ENCODE results near the gene RAPGEF5.

The RAPGEF5 gene

DNA sequence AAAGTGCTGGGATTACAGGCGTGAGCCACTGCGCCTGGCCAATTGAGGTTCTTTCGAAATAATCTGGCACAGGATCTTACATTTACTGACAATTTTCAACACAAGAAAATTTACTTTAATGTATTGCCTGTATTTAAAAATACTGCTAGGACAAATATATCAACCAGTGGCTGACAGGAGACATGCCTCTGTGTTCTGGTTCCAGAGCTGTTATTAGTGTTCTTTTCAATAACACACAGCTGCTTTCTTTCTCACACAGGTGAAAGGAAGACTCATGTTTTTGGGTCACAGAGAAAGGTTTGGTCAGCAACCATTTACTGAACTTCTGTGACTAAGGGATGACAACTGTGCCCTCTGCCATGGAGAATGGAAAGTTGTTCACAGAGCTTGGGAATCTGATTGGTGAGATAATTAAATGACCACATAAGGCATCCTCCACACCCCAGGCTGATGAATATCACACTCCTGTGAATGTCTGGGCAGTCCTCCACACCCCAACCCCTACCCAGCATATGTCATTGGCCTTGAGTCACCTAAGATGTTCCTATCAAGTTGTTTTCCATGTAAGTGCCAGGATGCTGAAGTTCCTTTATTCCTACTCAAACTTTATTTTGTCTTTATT, 180.1 kb downstream of the RAPGEF5 start:
- no peak overlapping the region for H3K27ac ChIP-seq (ENCODE audit: insufficient read depth, low read length, poor library complexity, severe bottlenecking)
- H3K36me3 ChIP-seq (ENCODE audit: control insufficient read depth, insufficient read depth, low read length) = no peaks in the 10 kb centered on the region
- H3K27me3 ChIP-seq (replicated peaks; ENCODE audit: control insufficient read depth, insufficient read depth, low read length, poor library complexity, severe bottlenecking) = no peaks in the 10 kb centered on the region
- no peak overlapping the region for H3K4me3 ChIP-seq (ENCODE audit: insufficient read depth, low read depth, low read length, poor library complexity, severe bottlenecking)
- no peak for DNase-seq
- H3K4me1 ChIP-seq (ENCODE audit: control insufficient read depth, insufficient read depth, low read length, poor library complexity, severe bottlenecking) = no peaks in the 10 kb centered on the region
- no peaks in the 10 kb centered on the region for H3K9me3 ChIP-seq (ENCODE audit: control insufficient read depth, low read length)

DNA sequence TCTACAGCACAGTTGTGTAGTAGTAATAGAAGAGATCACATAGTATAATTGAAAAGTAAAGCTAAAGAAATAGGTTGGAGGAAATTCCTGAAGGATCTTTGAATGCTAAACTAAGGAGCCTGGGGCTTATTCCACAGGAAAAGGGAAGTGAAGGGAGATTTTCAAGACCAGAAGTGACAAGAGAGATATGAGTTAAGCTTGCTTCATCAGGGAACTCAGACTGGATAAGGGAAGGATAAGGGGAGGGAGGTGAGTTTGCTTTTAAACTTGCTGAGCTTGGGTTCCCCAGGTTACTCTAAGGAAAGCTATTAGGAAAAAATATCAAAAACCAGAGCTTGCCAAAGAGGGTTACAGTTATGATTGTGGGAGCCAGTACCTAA, 182.4 kb downstream of the RAPGEF5 start:
- DNase-seq = no peak
- H3K27me3 ChIP-seq (replicated peaks; ENCODE audit: control insufficient read depth, insufficient read depth, low read length, poor library complexity, severe bottlenecking) = no peaks in the 10 kb centered on the region
- no peaks in the 10 kb centered on the region for H3K36me3 ChIP-seq (ENCODE audit: control insufficient read depth, insufficient read depth, low read length)
- H3K4me3 ChIP-seq (ENCODE audit: insufficient read depth, low read depth, low read length, poor library complexity, severe bottlenecking) = no peak overlapping the region
- H3K4me1 ChIP-seq (ENCODE audit: control insufficient read depth, insufficient read depth, low read length, poor library complexity, severe bottlenecking) = no peaks in the 10 kb centered on the region
- H3K27ac ChIP-seq (ENCODE audit: insufficient read depth, low read length, poor library complexity, severe bottlenecking) = no peak overlapping the region
- H3K9me3 ChIP-seq (ENCODE audit: control insufficient read depth, low read length) = no peaks in the 10 kb centered on the region

DNA sequence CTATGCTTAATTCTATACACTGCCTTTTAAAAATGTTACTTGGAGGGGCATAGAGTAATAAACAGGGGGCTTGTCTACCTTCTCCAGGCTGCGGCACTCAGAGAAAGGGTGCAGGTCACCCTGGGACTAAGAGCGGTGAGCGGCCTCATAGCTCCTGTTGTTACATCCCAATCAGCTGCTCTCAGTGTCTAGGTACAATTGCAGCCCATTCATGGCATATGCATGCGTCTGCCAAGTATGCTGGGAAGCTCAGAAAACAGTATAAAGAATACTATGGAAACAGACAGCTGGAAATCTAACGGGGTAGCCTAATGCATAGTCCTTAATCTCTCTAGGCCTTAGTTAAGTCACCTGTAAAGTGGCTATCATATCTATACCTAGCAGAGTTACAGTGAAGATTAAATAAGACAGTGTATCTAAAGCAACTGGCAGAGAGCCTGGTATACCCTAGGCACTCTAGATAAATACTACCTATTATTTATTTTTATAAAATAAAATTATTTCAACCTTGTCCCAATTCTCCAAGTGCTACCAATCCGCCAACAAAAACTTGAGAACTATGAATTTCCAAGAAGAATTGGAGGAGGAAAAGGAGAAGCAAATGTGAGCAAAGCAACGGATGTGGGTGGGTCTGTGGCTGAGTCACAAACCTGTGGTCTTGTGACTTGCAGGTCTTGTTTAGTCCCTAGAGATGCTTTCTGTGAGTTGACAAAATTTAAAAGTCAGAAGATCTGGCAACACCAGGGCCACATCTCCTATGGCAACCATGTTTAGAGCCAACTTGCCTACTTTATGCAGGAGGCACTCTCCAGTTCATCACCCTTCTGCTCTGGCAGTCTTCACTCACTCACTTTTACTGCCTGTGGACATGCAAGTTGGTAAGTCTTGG, 183.0 kb downstream of the RAPGEF5 start:
- no peak for DNase-seq
- Histone ChIP-seq H3K27ac (ENCODE audit: insufficient read depth, low read length, poor library complexity, severe bottlenecking) (no peak overlapping the region), H3K4me3 (ENCODE audit: insufficient read depth, low read depth, low read length, poor library complexity, severe bottlenecking) (no peak overlapping the region)

DNA sequence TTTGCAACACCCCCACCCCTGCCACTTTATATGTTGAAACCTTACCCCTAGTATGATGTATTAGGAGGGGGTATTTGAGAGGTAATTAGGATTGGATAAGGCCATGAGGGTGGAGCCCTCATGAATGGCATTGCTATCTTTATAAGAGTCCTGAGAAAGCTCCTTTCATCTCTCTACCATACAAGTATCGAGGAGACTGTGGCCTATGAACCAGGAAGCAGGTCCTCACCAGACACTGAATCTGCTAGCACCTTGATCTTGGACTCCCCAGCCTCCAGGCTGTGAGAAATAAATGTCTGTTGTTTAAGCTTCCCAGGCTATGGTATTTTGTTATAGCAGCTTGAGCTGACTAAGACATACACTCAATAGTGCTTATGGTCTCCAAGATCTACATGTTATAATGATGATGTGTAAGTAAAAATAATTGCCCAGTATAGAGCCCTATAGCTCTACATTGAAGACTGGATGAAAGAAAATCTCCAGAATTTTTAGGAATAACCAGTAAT, 188.8 kb downstream of the RAPGEF5 start:
- H3K27me3 ChIP-seq (replicated peaks; ENCODE audit: control insufficient read depth, insufficient read depth, low read length, poor library complexity, severe bottlenecking) = no peaks in the 10 kb centered on the region
- no peaks in the 10 kb centered on the region for H3K36me3 ChIP-seq (ENCODE audit: control insufficient read depth, insufficient read depth, low read length)
- no peak for DNase-seq
- no peaks in the 10 kb centered on the region for H3K9me3 ChIP-seq (ENCODE audit: control insufficient read depth, low read length)
- H3K4me1 ChIP-seq (ENCODE audit: control insufficient read depth, insufficient read depth, low read length, poor library complexity, severe bottlenecking) = no peaks in the 10 kb centered on the region
- H3K27ac ChIP-seq (ENCODE audit: insufficient read depth, low read length, poor library complexity, severe bottlenecking) = no peak overlapping the region
- no peak overlapping the region for H3K4me3 ChIP-seq (ENCODE audit: insufficient read depth, low read depth, low read length, poor library complexity, severe bottlenecking)

More for the DNA sequence above, 183.0 kb downstream of the RAPGEF5 start:
- H3K36me3 ChIP-seq (ENCODE audit: control insufficient read depth, insufficient read depth, low read length) = no peaks in the 10 kb centered on the region
- H3K27me3 ChIP-seq (replicated peaks; ENCODE audit: control insufficient read depth, insufficient read depth, low read length, poor library complexity, severe bottlenecking) = no peaks in the 10 kb centered on the region
- no peaks in the 10 kb centered on the region for H3K9me3 ChIP-seq (ENCODE audit: control insufficient read depth, low read length)
- no peaks in the 10 kb centered on the region for H3K4me1 ChIP-seq (ENCODE audit: control insufficient read depth, insufficient read depth, low read length, poor library complexity, severe bottlenecking)

DNA sequence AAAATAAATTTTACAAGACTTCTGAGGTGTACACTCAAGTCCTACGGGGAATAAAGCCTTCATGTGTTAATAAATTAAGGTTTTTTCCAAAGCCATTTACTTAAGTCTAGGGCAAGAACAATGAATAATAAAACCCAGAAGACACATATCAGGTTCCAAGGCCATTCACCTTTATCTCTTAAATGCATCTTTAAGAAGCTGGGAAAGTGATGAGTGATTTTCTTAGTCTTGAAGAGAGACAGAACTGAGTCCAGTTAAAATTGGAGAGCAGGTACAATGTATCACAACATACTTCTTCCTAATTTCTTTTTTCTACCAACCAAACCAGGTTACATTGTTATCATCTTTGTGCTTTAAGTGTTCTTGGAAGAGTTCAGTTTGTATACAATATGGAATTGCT, 189.5 kb downstream of the RAPGEF5 start:
- H3K9me3 ChIP-seq (ENCODE audit: control insufficient read depth, low read length) = no peaks in the 10 kb centered on the region
- H3K4me3 ChIP-seq (ENCODE audit: insufficient read depth, low read depth, low read length, poor library complexity, severe bottlenecking) = no peak overlapping the region
- H3K4me1 ChIP-seq (ENCODE audit: control insufficient read depth, insufficient read depth, low read length, poor library complexity, severe bottlenecking) = no peaks in the 10 kb centered on the region
- DNase-seq = no peak
- H3K36me3 ChIP-seq (ENCODE audit: control insufficient read depth, insufficient read depth, low read length) = no peaks in the 10 kb centered on the region
- H3K27ac ChIP-seq (ENCODE audit: insufficient read depth, low read length, poor library complexity, severe bottlenecking) = no peak overlapping the region
- H3K27me3 ChIP-seq (replicated peaks; ENCODE audit: control insufficient read depth, insufficient read depth, low read length, poor library complexity, severe bottlenecking) = no peaks in the 10 kb centered on the region

DNA sequence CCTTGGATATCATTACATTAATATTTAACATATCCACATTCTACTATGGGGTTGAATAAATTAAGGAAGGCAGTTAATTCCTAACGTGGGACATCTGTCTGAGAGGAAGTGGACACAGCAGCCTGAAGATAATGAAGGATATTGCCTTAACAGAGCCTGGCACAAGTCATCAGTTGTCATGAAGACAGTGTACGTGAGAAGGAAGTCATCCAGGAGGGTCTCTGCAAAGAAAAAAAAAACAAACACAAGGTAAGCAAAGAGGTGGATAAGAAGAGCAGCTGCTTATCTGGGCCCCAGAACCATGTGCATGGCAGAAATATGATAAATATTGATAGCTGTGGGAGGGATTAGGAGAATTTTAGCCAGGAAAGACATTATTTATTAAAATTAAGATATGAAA, 190.0 kb downstream of the RAPGEF5 start:
- Histone ChIP-seq H3K27me3 (replicated peaks; ENCODE audit: control insufficient read depth, insufficient read depth, low read length, poor library complexity, severe bottlenecking) (no peaks in the 10 kb centered on the region), H3K36me3 (ENCODE audit: control insufficient read depth, insufficient read depth, low read length) (no peaks in the 10 kb centered on the region), H3K9me3 (ENCODE audit: control insufficient read depth, low read length) (no peaks in the 10 kb centered on the region), H3K27ac (ENCODE audit: insufficient read depth, low read length, poor library complexity, severe bottlenecking) (no peak overlapping the region), H3K4me1 (ENCODE audit: control insufficient read depth, insufficient read depth, low read length, poor library complexity, severe bottlenecking) (no peaks in the 10 kb centered on the region), H3K4me3 (ENCODE audit: insufficient read depth, low read depth, low read length, poor library complexity, severe bottlenecking) (no peak overlapping the region)
- no peak for DNase-seq

DNA sequence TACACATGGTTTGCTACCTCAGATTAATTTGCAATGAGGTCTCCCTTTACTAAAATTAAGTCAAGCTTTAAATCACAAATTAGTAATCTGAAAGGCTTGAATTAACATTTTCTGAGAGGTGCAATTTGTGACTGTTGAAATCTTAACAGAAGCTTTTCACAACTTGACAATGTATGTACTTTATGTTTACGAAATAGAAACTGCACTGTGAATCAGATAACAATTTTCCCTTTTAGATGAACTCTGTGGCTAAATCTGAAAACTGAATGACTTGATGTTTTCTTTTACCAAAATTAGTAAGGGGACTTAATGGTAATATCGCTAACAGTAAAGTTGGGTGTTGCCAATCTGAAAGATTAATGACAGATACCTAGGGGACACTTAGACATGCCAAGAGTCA, 197.6 kb downstream of the RAPGEF5 start:
- H3K27me3 ChIP-seq (replicated peaks; ENCODE audit: control insufficient read depth, insufficient read depth, low read length, poor library complexity, severe bottlenecking) = no peaks in the 10 kb centered on the region
- DNase-seq = no peak
- no peak overlapping the region for H3K27ac ChIP-seq (ENCODE audit: insufficient read depth, low read length, poor library complexity, severe bottlenecking)
- no peak overlapping the region for H3K4me3 ChIP-seq (ENCODE audit: insufficient read depth, low read depth, low read length, poor library complexity, severe bottlenecking)
- no peaks in the 10 kb centered on the region for H3K9me3 ChIP-seq (ENCODE audit: control insufficient read depth, low read length)
- H3K36me3 ChIP-seq (ENCODE audit: control insufficient read depth, insufficient read depth, low read length) = no peaks in the 10 kb centered on the region
- H3K4me1 ChIP-seq (ENCODE audit: control insufficient read depth, insufficient read depth, low read length, poor library complexity, severe bottlenecking) = no peaks in the 10 kb centered on the region

DNA sequence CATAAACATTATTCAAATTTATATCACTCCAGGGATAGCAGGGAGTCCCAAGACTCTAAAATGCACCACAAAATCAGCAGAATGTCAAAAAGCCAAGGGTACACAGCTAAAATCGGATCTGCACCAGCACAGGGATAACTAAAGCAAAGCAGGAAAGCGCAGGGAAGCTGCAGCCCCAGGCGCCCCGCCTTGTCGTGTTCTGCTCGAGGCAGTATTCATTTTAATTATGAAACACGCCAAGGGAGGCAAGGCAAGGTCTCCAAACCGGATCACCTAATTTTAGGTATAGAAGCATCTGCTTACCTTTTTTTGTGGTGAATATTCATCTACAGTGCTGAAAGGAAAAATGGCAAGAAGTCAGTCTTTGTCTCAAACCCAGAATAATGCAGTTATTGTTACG, 199.4 kb downstream of the RAPGEF5 start:
- no peak for DNase-seq
- Histone ChIP-seq H3K4me1 (ENCODE audit: control insufficient read depth, insufficient read depth, low read length, poor library complexity, severe bottlenecking) (no peaks in the 10 kb centered on the region), H3K36me3 (ENCODE audit: control insufficient read depth, insufficient read depth, low read length) (no peaks in the 10 kb centered on the region), H3K4me3 (ENCODE audit: insufficient read depth, low read depth, low read length, poor library complexity, severe bottlenecking) (no peak overlapping the region), H3K27me3 (replicated peaks; ENCODE audit: control insufficient read depth, insufficient read depth, low read length, poor library complexity, severe bottlenecking) (no peaks in the 10 kb centered on the region), H3K9me3 (ENCODE audit: control insufficient read depth, low read length) (no peaks in the 10 kb centered on the region), H3K27ac (ENCODE audit: insufficient read depth, low read length, poor library complexity, severe bottlenecking) (no peak overlapping the region)

DNA sequence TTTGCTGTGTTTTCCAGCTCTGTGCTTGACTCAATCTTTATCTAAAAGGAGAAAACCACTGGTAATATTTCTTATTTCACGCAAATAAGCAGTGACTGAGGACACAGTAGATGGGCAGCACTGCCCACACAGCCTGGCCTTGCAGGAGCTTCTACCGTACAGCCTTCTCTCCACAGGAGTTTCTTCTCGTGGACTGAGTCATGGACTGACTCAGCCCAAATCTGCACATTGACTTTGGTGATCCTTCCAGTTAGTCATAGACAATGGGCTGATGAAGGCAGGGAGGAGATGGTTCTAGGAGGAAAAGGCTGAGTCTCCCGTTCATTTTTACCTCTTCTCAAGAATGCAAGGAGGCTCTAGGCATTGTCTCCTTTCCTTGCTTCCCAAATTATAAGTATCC, 200.7 kb downstream of the RAPGEF5 start:
- no peak for DNase-seq
- Histone ChIP-seq H3K27ac (ENCODE audit: insufficient read depth, low read length, poor library complexity, severe bottlenecking) (no peak overlapping the region), H3K36me3 (ENCODE audit: control insufficient read depth, insufficient read depth, low read length) (no peaks in the 10 kb centered on the region), H3K27me3 (replicated peaks; ENCODE audit: control insufficient read depth, insufficient read depth, low read length, poor library complexity, severe bottlenecking) (no peaks in the 10 kb centered on the region), H3K4me3 (ENCODE audit: insufficient read depth, low read depth, low read length, poor library complexity, severe bottlenecking) (no peak overlapping the region), H3K4me1 (ENCODE audit: control insufficient read depth, insufficient read depth, low read length, poor library complexity, severe bottlenecking) (no peaks in the 10 kb centered on the region), H3K9me3 (ENCODE audit: control insufficient read depth, low read length) (no peaks in the 10 kb centered on the region)

DNA sequence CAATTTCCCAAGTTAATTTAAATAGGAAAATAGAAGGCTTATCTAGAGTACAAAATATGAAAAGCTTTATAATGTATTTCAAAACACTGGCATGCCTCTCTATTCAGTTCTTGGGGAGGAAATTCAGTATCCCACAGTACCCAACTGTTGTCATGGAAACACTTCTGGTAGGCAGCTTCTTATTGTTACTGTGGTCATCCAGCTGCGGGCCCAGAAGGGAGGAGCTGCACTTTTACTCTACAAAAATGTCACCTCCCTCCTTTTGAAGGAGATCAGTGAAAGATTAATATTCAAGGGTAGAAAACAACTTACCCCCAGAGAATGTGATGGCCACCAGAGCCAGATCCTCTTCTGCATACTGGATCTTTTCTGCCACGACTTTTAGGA, 202.8 kb downstream of the RAPGEF5 start:
- H3K9me3 ChIP-seq (ENCODE audit: control insufficient read depth, low read length) = no peaks in the 10 kb centered on the region
- no peaks in the 10 kb centered on the region for H3K27me3 ChIP-seq (replicated peaks; ENCODE audit: control insufficient read depth, insufficient read depth, low read length, poor library complexity, severe bottlenecking)
- H3K27ac ChIP-seq (ENCODE audit: insufficient read depth, low read length, poor library complexity, severe bottlenecking) = no peak overlapping the region
- no peak for DNase-seq
- H3K4me3 ChIP-seq (ENCODE audit: insufficient read depth, low read depth, low read length, poor library complexity, severe bottlenecking) = no peak overlapping the region
- H3K4me1 ChIP-seq (ENCODE audit: control insufficient read depth, insufficient read depth, low read length, poor library complexity, severe bottlenecking) = no peaks in the 10 kb centered on the region
- H3K36me3 ChIP-seq (ENCODE audit: control insufficient read depth, insufficient read depth, low read length) = no peaks in the 10 kb centered on the region

All from effector memory CD4-positive, alpha-beta T cell (primary cell).